ENCODE data around the gene RABGGTA. TPM values are rescaled to one million over a fixed set of nuclear protein-coding genes. Genes with fewer than 3 reads are reported as not detected.
"Not testable (repeated sequence)": the region's sequence is repeated elsewhere in the genome, so short reads cannot be mapped to it uniquely, and the experiment has no call there.

RABGGTA gene
- polyA plus RNA-seq, 4 donors = 18.0 to 31.1 (median 20.8) TPM

- no peak for DNase-seq (ENCODE audit: low read depth in 4 of 4, low spot score in 2 of 4)
Measured at GRCh38 chr14:24224618-24225071, 46.8 kb downstream of the RABGGTA start.

GRCh38 chr14:24222987-24223386 lies 48.4 kb downstream of the RABGGTA start:
- not testable (repeated sequence) for DNase-seq (ENCODE audit: low read depth in 4 of 4, low spot score in 2 of 4)

GRCh38 chr14:24219521-24219920 lies 51.9 kb downstream of the RABGGTA start:
- DNase-seq (ENCODE audit: low read depth in 4 of 4, low spot score in 2 of 4) = no peak

GRCh38 chr14:24219080-24219479 lies 52.3 kb downstream of the RABGGTA start:
- no peak for DNase-seq (ENCODE audit: low read depth in 4 of 4, low spot score in 2 of 4)

GRCh38 chr14:24216876-24217275 lies 54.5 kb downstream of the RABGGTA start:
- not testable (repeated sequence) for DNase-seq (ENCODE audit: low read depth in 4 of 4, low spot score in 2 of 4)

GRCh38 chr14:24216345-24216699 lies 55.1 kb downstream of the RABGGTA start:
- no peak for DNase-seq (ENCODE audit: low read depth in 4 of 4, low spot score in 2 of 4)

Other genes with a start within 250 kb of the RABGGTA start
- 1 to 10 TPM; 1.3 to 2.4 (median 1.7) TPM for gene CARMIL3, start 219.6 kb downstream of the RABGGTA start, polyA plus RNA-seq (ENCODE audit: insufficient read length in 4 of 4)
- under 1 TPM in 1 of 4 donors, not detected in 3; 0.11 TPM for gene CPNE6, start 200.0 kb downstream of the RABGGTA start, polyA plus RNA-seq (ENCODE audit: insufficient read length in 4 of 4)
- gene PCK2, start 177.3 kb downstream of the RABGGTA start, polyA plus RNA-seq (ENCODE audit: insufficient read length in 4 of 4) = 10 to 100 TPM; 28.6 to 35.6 (median 30.8) TPM
- 10 to 100 TPM; 77.2 to 88.6 (median 83.0) TPM for gene DCAF11, start 156.8 kb downstream of the RABGGTA start, polyA plus RNA-seq (ENCODE audit: insufficient read length in 4 of 4)
- gene NRL, start 156.6 kb downstream of the RABGGTA start, polyA plus RNA-seq (ENCODE audit: insufficient read length in 4 of 4) = 1 to 10 TPM; 2.2 to 5.2 (median 3.0) TPM
- gene FITM1, start 140.9 kb downstream of the RABGGTA start, polyA plus RNA-seq (ENCODE audit: insufficient read length in 4 of 4) = 1 to 10 TPM in 3 of 4 donors, under 1 TPM in 1; 0.48 to 2.2 (median 1.3) TPM
- 100 to 1,000 TPM; 185 to 235 (median 203) TPM for gene PSME1, start 135.4 kb downstream of the RABGGTA start, polyA plus RNA-seq (ENCODE audit: insufficient read length in 4 of 4)
- gene EMC9, start 130.0 kb downstream of the RABGGTA start, polyA plus RNA-seq (ENCODE audit: insufficient read length in 4 of 4) = 10 to 100 TPM; 12.3 to 29.3 (median 22.3) TPM
- 100 to 1,000 TPM; 150 to 177 (median 159) TPM for gene PSME2, start 125.0 kb downstream of the RABGGTA start, polyA plus RNA-seq (ENCODE audit: insufficient read length in 4 of 4)
- 10 to 100 TPM; 43.6 to 60.2 (median 57.7) TPM for gene RNF31, start 124.1 kb downstream of the RABGGTA start, polyA plus RNA-seq (ENCODE audit: insufficient read length in 4 of 4)
- gene IRF9, start 110.3 kb downstream of the RABGGTA start, polyA plus RNA-seq (ENCODE audit: insufficient read length in 4 of 4) = 10 to 100 TPM; 52.3 to 68.0 (median 59.7) TPM
- 10 to 100 TPM; 46.0 to 93.7 (median 68.0) TPM for gene REC8, start 99.5 kb downstream of the RABGGTA start, polyA plus RNA-seq (ENCODE audit: insufficient read length in 4 of 4)
- 10 to 100 TPM; 32.7 to 40.9 (median 37.0) TPM for gene IPO4, start 82.8 kb downstream of the RABGGTA start, polyA plus RNA-seq (ENCODE audit: insufficient read length in 4 of 4)
- gene TM9SF1, start 76.2 kb downstream of the RABGGTA start, polyA plus RNA-seq (ENCODE audit: insufficient read length in 4 of 4) = 10 to 100 TPM; 31.9 to 52.0 (median 43.9) TPM
- 10 to 100 TPM in 2 of 4 donors, 1 to 10 TPM in 2; 3.1 to 13.9 (median 7.2) TPM for gene TSSK4, start 65.9 kb downstream of the RABGGTA start, polyA plus RNA-seq (ENCODE audit: insufficient read length in 4 of 4)
- gene CHMP4A, start 58.1 kb downstream of the RABGGTA start, polyA plus RNA-seq (ENCODE audit: insufficient read length in 4 of 4) = 10 to 100 TPM; 43.3 to 76.6 (median 53.2) TPM
- gene MDP1, start 55.5 kb downstream of the RABGGTA start, polyA plus RNA-seq (ENCODE audit: insufficient read length in 4 of 4) = 10 to 100 TPM; 10.2 to 18.0 (median 12.1) TPM
- 100 to 1,000 TPM; 206 to 248 (median 222) TPM for gene NEDD8, start 39.2 kb downstream of the RABGGTA start, polyA plus RNA-seq (ENCODE audit: insufficient read length in 4 of 4)
- 100 to 1,000 TPM; 106 to 121 (median 117) TPM for gene GMPR2, start 38.7 kb downstream of the RABGGTA start, polyA plus RNA-seq (ENCODE audit: insufficient read length in 4 of 4)
- 10 to 100 TPM; 54.2 to 64.5 (median 57.8) TPM for gene TINF2, start 29.0 kb downstream of the RABGGTA start, polyA plus RNA-seq (ENCODE audit: insufficient read length in 4 of 4)
- gene TGM1, start 8.4 kb downstream of the RABGGTA start, polyA plus RNA-seq (ENCODE audit: insufficient read length in 4 of 4) = 1 to 10 TPM in 3 of 4 donors, under 1 TPM in 1; 0.92 to 4.5 (median 2.5) TPM
- 10 to 100 TPM; 41.0 to 52.5 (median 49.9) TPM for gene DHRS1, start 28.2 kb upstream of the RABGGTA start, polyA plus RNA-seq (ENCODE audit: insufficient read length in 4 of 4)
- 10 to 100 TPM; 24.1 to 29.0 (median 26.9) TPM for gene NOP9, start 28.3 kb upstream of the RABGGTA start, polyA plus RNA-seq (ENCODE audit: insufficient read length in 4 of 4)
- 10 to 100 TPM; 22.4 to 25.3 (median 23.9) TPM for gene CIDEB, start 36.4 kb upstream of the RABGGTA start, polyA plus RNA-seq (ENCODE audit: insufficient read length in 4 of 4)
- gene LTB4R2, start 38.5 kb upstream of the RABGGTA start, polyA plus RNA-seq (ENCODE audit: insufficient read length in 4 of 4) = 1 to 10 TPM; 1.6 to 5.6 (median 2.9) TPM
- gene LTB4R, start 39.9 kb upstream of the RABGGTA start, polyA plus RNA-seq (ENCODE audit: insufficient read length in 4 of 4) = 1 to 10 TPM; 2.2 to 7.3 (median 5.0) TPM
- gene ADCY4, start 63.5 kb upstream of the RABGGTA start, polyA plus RNA-seq (ENCODE audit: insufficient read length in 4 of 4) = 10 to 100 TPM; 15.8 to 26.6 (median 21.4) TPM
- 1 to 10 TPM; 2.6 to 4.4 (median 3.5) TPM for gene RIPK3, start 68.4 kb upstream of the RABGGTA start, polyA plus RNA-seq (ENCODE audit: insufficient read length in 4 of 4)
- gene NFATC4, start 96.6 kb upstream of the RABGGTA start, polyA plus RNA-seq (ENCODE audit: insufficient read length in 4 of 4) = 10 to 100 TPM; 49.8 to 95.6 (median 72.3) TPM
- 10 to 100 TPM; 47.9 to 53.0 (median 49.6) TPM for gene NYNRIN, start 127.4 kb upstream of the RABGGTA start, polyA plus RNA-seq (ENCODE audit: insufficient read length in 4 of 4)
- 1 to 10 TPM; 2.7 to 3.8 (median 3.2) TPM for gene CBLN3, start 158.1 kb upstream of the RABGGTA start, polyA plus RNA-seq (ENCODE audit: insufficient read length in 4 of 4)
- 10 to 100 TPM; 39.5 to 53.7 (median 46.6) TPM for gene KHNYN, start 158.4 kb upstream of the RABGGTA start, polyA plus RNA-seq (ENCODE audit: insufficient read length in 4 of 4)
- gene SDR39U1, start 171.2 kb upstream of the RABGGTA start, polyA plus RNA-seq (ENCODE audit: insufficient read length in 4 of 4) = 10 to 100 TPM; 49.6 to 92.1 (median 72.5) TPM
- gene CMA1, start 236.7 kb upstream of the RABGGTA start, polyA plus RNA-seq (ENCODE audit: insufficient read length in 4 of 4) = under 1 TPM; 0.16 to 0.94 (median 0.40) TPM

All from left renal cortex interstitium (tissue), 4 donors.